ENCODE measurements around the gene FMNL3. TPM values are rescaled to one million over a fixed set of nuclear protein-coding genes. Genes with fewer than 3 reads are reported as not detected.

FMNL3 gene
- polyA plus RNA-seq, 1 donor from 2014 or later, result 9.3 TPM

- Histone ChIP-seq H3K27me3 (ENCODE audit: insufficient read depth, low read depth, low read length) (no peaks in the 10 kb centered on the region), H2AFZ (ENCODE audit: low read depth, low read length) (no peak overlapping the region), H3K27ac (ENCODE audit: low read length) (no peak overlapping the region), H4K20me1 (ENCODE audit: insufficient read depth) (no peaks in the 10 kb centered on the region), H3K79me2 (replicated peaks; ENCODE audit: insufficient read depth, low read length) (no peaks in the 10 kb centered on the region), H3K4me3 (ENCODE audit: low read length) (no peak overlapping the region), H3K9ac (ENCODE audit: low read length) (no peak overlapping the region), H3K36me3 (ENCODE audit: insufficient read depth, low read length) (no peaks in the 10 kb centered on the region), H3K4me2 (ENCODE audit: low read length) (no peak overlapping the region), H3K9me3 (ENCODE audit: low read length) (no peaks in the 10 kb centered on the region), H3F3A (ENCODE audit: insufficient read depth, low read length, poor library complexity, severe bottlenecking) (no peaks in the 10 kb centered on the region), H3K9me2 (ENCODE audit: insufficient read depth, low read length) (no peaks in the 10 kb centered on the region)
- TF ChIP-seq EP300 (conservative IDR thresholded peaks at IDR 0.05; ENCODE audit: poor library complexity, severe bottlenecking) (no peak), MXI1 (conservative IDR thresholded peaks at IDR 0.05; ENCODE audit: poor library complexity, severe bottlenecking) (no peak), POLR2AphosphoS5 (IDR thresholded peaks at IDR 0.05) (no peak), SMC3 (conservative IDR thresholded peaks at IDR 0.05; ENCODE audit: poor library complexity) (no peak), TAF1 (IDR thresholded peaks at IDR 0.05; ENCODE audit: low read depth) (no peak), EZH2 (IDR thresholded peaks at IDR 0.05; ENCODE audit: borderline replicate concordance, insufficient read depth, low read length, poor library complexity, severe bottlenecking) (no peak), RAD21 (conservative IDR thresholded peaks at IDR 0.05) (no peak)
- TF ChIP-seq, protein P1, sequence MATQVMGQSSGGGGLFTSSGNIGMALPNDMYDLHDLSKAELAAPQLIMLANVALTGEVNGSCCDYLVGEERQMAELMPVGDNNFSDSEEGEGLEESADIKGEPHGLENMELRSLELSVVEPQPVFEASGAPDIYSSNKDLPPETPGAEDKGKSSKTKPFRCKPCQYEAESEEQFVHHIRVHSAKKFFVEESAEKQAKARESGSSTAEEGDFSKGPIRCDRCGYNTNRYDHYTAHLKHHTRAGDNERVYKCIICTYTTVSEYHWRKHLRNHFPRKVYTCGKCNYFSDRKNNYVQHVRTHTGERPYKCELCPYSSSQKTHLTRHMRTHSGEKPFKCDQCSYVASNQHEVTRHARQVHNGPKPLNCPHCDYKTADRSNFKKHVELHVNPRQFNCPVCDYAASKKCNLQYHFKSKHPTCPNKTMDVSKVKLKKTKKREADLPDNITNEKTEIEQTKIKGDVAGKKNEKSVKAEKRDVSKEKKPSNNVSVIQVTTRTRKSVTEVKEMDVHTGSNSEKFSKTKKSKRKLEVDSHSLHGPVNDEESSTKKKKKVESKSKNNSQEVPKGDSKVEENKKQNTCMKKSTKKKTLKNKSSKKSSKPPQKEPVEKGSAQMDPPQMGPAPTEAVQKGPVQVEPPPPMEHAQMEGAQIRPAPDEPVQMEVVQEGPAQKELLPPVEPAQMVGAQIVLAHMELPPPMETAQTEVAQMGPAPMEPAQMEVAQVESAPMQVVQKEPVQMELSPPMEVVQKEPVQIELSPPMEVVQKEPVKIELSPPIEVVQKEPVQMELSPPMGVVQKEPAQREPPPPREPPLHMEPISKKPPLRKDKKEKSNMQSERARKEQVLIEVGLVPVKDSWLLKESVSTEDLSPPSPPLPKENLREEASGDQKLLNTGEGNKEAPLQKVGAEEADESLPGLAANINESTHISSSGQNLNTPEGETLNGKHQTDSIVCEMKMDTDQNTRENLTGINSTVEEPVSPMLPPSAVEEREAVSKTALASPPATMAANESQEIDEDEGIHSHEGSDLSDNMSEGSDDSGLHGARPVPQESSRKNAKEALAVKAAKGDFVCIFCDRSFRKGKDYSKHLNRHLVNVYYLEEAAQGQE (IDR thresholded peaks at IDR 0.05; ENCODE audit: borderline replicate concordance), result no peak
- TF ChIP-seq, protein P2, sequence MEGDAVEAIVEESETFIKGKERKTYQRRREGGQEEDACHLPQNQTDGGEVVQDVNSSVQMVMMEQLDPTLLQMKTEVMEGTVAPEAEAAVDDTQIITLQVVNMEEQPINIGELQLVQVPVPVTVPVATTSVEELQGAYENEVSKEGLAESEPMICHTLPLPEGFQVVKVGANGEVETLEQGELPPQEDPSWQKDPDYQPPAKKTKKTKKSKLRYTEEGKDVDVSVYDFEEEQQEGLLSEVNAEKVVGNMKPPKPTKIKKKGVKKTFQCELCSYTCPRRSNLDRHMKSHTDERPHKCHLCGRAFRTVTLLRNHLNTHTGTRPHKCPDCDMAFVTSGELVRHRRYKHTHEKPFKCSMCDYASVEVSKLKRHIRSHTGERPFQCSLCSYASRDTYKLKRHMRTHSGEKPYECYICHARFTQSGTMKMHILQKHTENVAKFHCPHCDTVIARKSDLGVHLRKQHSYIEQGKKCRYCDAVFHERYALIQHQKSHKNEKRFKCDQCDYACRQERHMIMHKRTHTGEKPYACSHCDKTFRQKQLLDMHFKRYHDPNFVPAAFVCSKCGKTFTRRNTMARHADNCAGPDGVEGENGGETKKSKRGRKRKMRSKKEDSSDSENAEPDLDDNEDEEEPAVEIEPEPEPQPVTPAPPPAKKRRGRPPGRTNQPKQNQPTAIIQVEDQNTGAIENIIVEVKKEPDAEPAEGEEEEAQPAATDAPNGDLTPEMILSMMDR (IDR thresholded peaks at IDR 0.05; ENCODE audit: poor library complexity, severe bottlenecking), result no peak
These were observed 52.5 kb downstream of the FMNL3 start for GRCh38 chr12:49654715-49655114.

- no peak for TF ChIP-seq EZH2 (IDR thresholded peaks at IDR 0.05; ENCODE audit: borderline replicate concordance, insufficient read depth, low read length, poor library complexity, severe bottlenecking)
- no peak for TF ChIP-seq EP300 (conservative IDR thresholded peaks at IDR 0.05; ENCODE audit: poor library complexity, severe bottlenecking)
- TF ChIP-seq SMC3 (conservative IDR thresholded peaks at IDR 0.05; ENCODE audit: poor library complexity), result no peak
- no peak for TF ChIP-seq TAF1 (IDR thresholded peaks at IDR 0.05; ENCODE audit: low read depth)
- TF ChIP-seq, protein P2 (IDR thresholded peaks at IDR 0.05; ENCODE audit: poor library complexity, severe bottlenecking), result no peak
- TF ChIP-seq, protein P1 (IDR thresholded peaks at IDR 0.05; ENCODE audit: borderline replicate concordance), result no peak
- no peak for TF ChIP-seq RAD21 (conservative IDR thresholded peaks at IDR 0.05)
- no peak for TF ChIP-seq MXI1 (conservative IDR thresholded peaks at IDR 0.05; ENCODE audit: poor library complexity, severe bottlenecking)
- no peak for TF ChIP-seq POLR2AphosphoS5 (IDR thresholded peaks at IDR 0.05)
- Histone ChIP-seq H3K27me3 (ENCODE audit: insufficient read depth, low read depth, low read length) (no peaks in the 10 kb centered on the region), H3K9ac (ENCODE audit: low read length) (no peak overlapping the region), H4K20me1 (ENCODE audit: insufficient read depth) (no peaks in the 10 kb centered on the region), H3K27ac (ENCODE audit: low read length) (no peak overlapping the region), H3F3A (ENCODE audit: insufficient read depth, low read length, poor library complexity, severe bottlenecking) (no peaks in the 10 kb centered on the region), H3K79me2 (replicated peaks; ENCODE audit: insufficient read depth, low read length) (no peaks in the 10 kb centered on the region), H3K9me2 (ENCODE audit: insufficient read depth, low read length) (no peaks in the 10 kb centered on the region), H3K4me2 (ENCODE audit: low read length) (no peak overlapping the region), H3K4me3 (ENCODE audit: low read length) (no peak overlapping the region), H2AFZ (ENCODE audit: low read depth, low read length) (no peak overlapping the region), H3K36me3 (ENCODE audit: insufficient read depth, low read length) (no peaks in the 10 kb centered on the region), H3K9me3 (ENCODE audit: low read length) (no peaks in the 10 kb centered on the region)
These were observed 54.2 kb downstream of the FMNL3 start for GRCh38 chr12:49652921-49653520.
